Mesenchymal stem cell (in vitro differentiated cells and primary cell): ENCODE data around the gene TAGLN.

Experiments used
- DNase-seq: peaks from one replicate; pipeline ENCODE4 v3.0.0-alpha.2; 2013
- H2AFZ ChIP-seq: one replicate; pipeline ENCODE4 v1.6.1; 2013; ENCODE audit warnings: low read depth, mild to moderate bottlenecking, control low read depth, inconsistent platforms, low read length, moderate library complexity
- H2AK5ac ChIP-seq: 2 replicates; pipeline ENCODE4 v1.6.1; 2013; ENCODE audit warnings: low read length, moderate library complexity, mild to moderate bottlenecking, inconsistent platforms; ENCODE audit not compliant: severe bottlenecking
- H2BK120ac ChIP-seq: one replicate; pipeline ENCODE4 v1.6.1; 2013; ENCODE audit warnings: low read depth, mild to moderate bottlenecking, inconsistent platforms, low read length, moderate library complexity
- H2BK12ac ChIP-seq, 2 experiments: one replicate each; pipeline ENCODE4 v1.6.1; 2013; ENCODE audit warnings: inconsistent platforms in 2 of 2, low read length in 2 of 2, mild to moderate bottlenecking in 2 of 2, moderate library complexity in 2 of 2, control low read depth in 1 of 2
- H2BK15ac ChIP-seq: one replicate; pipeline ENCODE4 v1.6.1; 2013; ENCODE audit warnings: mild to moderate bottlenecking, low read depth, inconsistent platforms; ENCODE audit not compliant: poor library complexity, severe bottlenecking
- H2BK5ac ChIP-seq: 2 replicates; pipeline ENCODE4 v1.6.1; 2013; ENCODE audit warnings: low read depth, mild to moderate bottlenecking, low read length, control low read depth, inconsistent platforms; ENCODE audit not compliant: poor library complexity, severe bottlenecking
- H3K14ac ChIP-seq, 2 experiments: one replicate each; pipeline ENCODE4 v1.6.1; 2013; ENCODE audit warnings: inconsistent platforms in 2 of 2, low read length in 2 of 2, control low read depth in 1 of 2, mild to moderate bottlenecking in 1 of 2, moderate library complexity in 1 of 2
- H3K18ac ChIP-seq, 2 experiments: one replicate each; pipeline ENCODE4 v1.6.1; 2013; ENCODE audit warnings: inconsistent platforms in 2 of 2, low read length in 2 of 2, control low read depth in 1 of 2, low read depth in 1 of 2, mild to moderate bottlenecking in 1 of 2
- H3K23ac ChIP-seq, 2 experiments: one replicate each; pipeline ENCODE4 v1.6.1; 2013; ENCODE audit warnings: inconsistent platforms in 2 of 2, low read length in 2 of 2, mild to moderate bottlenecking in 2 of 2, moderate library complexity in 2 of 2, control low read depth in 1 of 2
- H3K27ac ChIP-seq: 2 replicates; pipeline ENCODE4 v1.5.1; 2013; ENCODE audit warnings: mild to moderate bottlenecking, moderate library complexity, low read length, control low read depth, inconsistent platforms; ENCODE audit not compliant: poor library complexity, severe bottlenecking
- H3K27me3 ChIP-seq, 2 experiments: 2 replicates each; pipeline versions ENCODE4 v1.6.1 to v1.7.0; 2013; ENCODE audit warnings: low read length in 2 of 2, mild to moderate bottlenecking in 2 of 2, moderate library complexity in 2 of 2, control low read depth in 1 of 2, inconsistent platforms in 1 of 2; ENCODE audit not compliant: control insufficient read depth in 1 of 2, insufficient read depth in 1 of 2
- H3K36me3 ChIP-seq, 2 experiments: 2 replicates each; pipeline versions ENCODE4 v1.6.1 to v1.7.0; 2013; ENCODE audit warnings: low read length in 2 of 2, control low read depth in 1 of 2, inconsistent platforms in 1 of 2, low read depth in 1 of 2, mild to moderate bottlenecking in 1 of 2; ENCODE audit not compliant: insufficient read depth in 2 of 2, control insufficient read depth in 1 of 2
- H3K4ac ChIP-seq, 2 experiments: one replicate each; pipeline ENCODE4 v1.6.1; 2013; ENCODE audit warnings: inconsistent platforms in 2 of 2, low read length in 2 of 2, mild to moderate bottlenecking in 2 of 2, moderate library complexity in 2 of 2, control low read depth in 1 of 2, low read depth in 1 of 2
- H3K4me1 ChIP-seq: 2 replicates; pipeline ENCODE4 v1.6.1; 2013; ENCODE audit warnings: low read depth, low read length, control low read depth; ENCODE audit not compliant: control insufficient read depth, insufficient read depth
- H3K4me2 ChIP-seq: 2 replicates; pipeline ENCODE4 v1.6.1; 2013; ENCODE audit warnings: low read length, mild to moderate bottlenecking, inconsistent platforms; ENCODE audit not compliant: poor library complexity, severe bottlenecking
- H3K4me3 ChIP-seq, 2 experiments: 2 replicates each; pipeline versions ENCODE4 v1.5.1 to v1.7.0; 2013; ENCODE audit warnings: low read length in 2 of 2, mild to moderate bottlenecking in 2 of 2, control low read depth in 1 of 2, low read depth in 1 of 2; ENCODE audit not compliant: insufficient read depth in 1 of 2
- H3K79me1 ChIP-seq: replicated peaks from 2 replicates; pipeline ENCODE4 v1.6.1; 2013; ENCODE audit warnings: mild to moderate bottlenecking, control low read depth, low read length, inconsistent platforms; ENCODE audit not compliant: poor library complexity, severe bottlenecking
- H3K9ac ChIP-seq: 2 replicates; pipeline ENCODE4 v1.7.0; 2013; ENCODE audit warnings: mild to moderate bottlenecking, low read length, moderate library complexity
- H3K9me3 ChIP-seq: 2 replicates; pipeline ENCODE4 v1.7.0; 2013; ENCODE audit warnings: mild to moderate bottlenecking, low read length; ENCODE audit not compliant: control insufficient read depth
- H4K8ac ChIP-seq: one replicate; pipeline ENCODE4 v1.6.1; 2013; ENCODE audit warnings: inconsistent platforms, mild to moderate bottlenecking, low read length, moderate library complexity
- H4K91ac ChIP-seq: one replicate; pipeline ENCODE4 v1.6.1; 2013; ENCODE audit warnings: mild to moderate bottlenecking, low read length, inconsistent platforms
- WGBS: methylation state at CpG from one replicate; pipeline ENCODE4 v1.1.7; 2013; ENCODE audit warnings: mixed read lengths; 5-methylcytosine and 5-hydroxymethylcytosine counted together

The TAGLN gene

GRCh38 chr11:117228091-117228490, 28.9 kb downstream of the TAGLN start:
- H2BK120ac ChIP-seq = no peak overlapping the region
- 96% methylated on average over 8 of the region's 11 CpGs for WGBS

GRCh38 chr11:117229411-117229810, 30.2 kb downstream of the TAGLN start:
- no peak overlapping the region for H4K8ac ChIP-seq
- no peak overlapping the region for H2AFZ ChIP-seq
- no peak overlapping the region for H3K18ac ChIP-seq
- H3K79me1 ChIP-seq = peaks cover 22% of the 10 kb centered on the region
- no peak overlapping the region for H3K14ac ChIP-seq
- peaks cover 1% of the 10 kb centered on the region for H3K4me1 ChIP-seq
- DNase-seq = no peak
- no peak overlapping the region for H3K23ac ChIP-seq
- H3K4me3 ChIP-seq = no peak overlapping the region
- no peaks in the 10 kb centered on the region for H3K9me3 ChIP-seq
- no peak overlapping the region for H4K91ac ChIP-seq
- no peak overlapping the region for H3K4me2 ChIP-seq
- H2BK15ac ChIP-seq = no peak overlapping the region
- no peak overlapping the region for H2BK12ac ChIP-seq
- peaks cover 46 to 48% of the 10 kb centered on the region in 2 experiments for H3K36me3 ChIP-seq
- 98% methylated on average over 12 of the region's 12 CpGs for WGBS
- no peak overlapping the region for H2AK5ac ChIP-seq
- H2BK5ac ChIP-seq = no peak overlapping the region
- H3K4ac ChIP-seq = no peak overlapping the region
- H2BK120ac ChIP-seq = no peak overlapping the region
- no peak overlapping the region for H3K27ac ChIP-seq
- no peaks in the 10 kb centered on the region for H3K27me3 ChIP-seq
- H3K9ac ChIP-seq = peak overlapping the region; percentile 98

More at GRCh38 chr11:117228091-117228490, 28.9 kb downstream of the TAGLN start:
- H3K14ac ChIP-seq = no peak overlapping the region
- H3K27ac ChIP-seq = no peak overlapping the region
- H2BK5ac ChIP-seq = no peak overlapping the region
- H4K8ac ChIP-seq = no peak overlapping the region
- no peak overlapping the region for H3K23ac ChIP-seq
- no peaks in the 10 kb centered on the region for H3K9me3 ChIP-seq
- H2AK5ac ChIP-seq = no peak overlapping the region
- peaks cover 1% of the 10 kb centered on the region for H3K4me1 ChIP-seq
- no peak overlapping the region for H3K4me2 ChIP-seq
- peaks cover 59 to 61% of the 10 kb centered on the region in 2 experiments for H3K36me3 ChIP-seq
- no peak overlapping the region for H3K18ac ChIP-seq
- no peak overlapping the region for H3K4ac ChIP-seq
- no peak overlapping the region for H3K4me3 ChIP-seq
- no peak overlapping the region for H3K9ac ChIP-seq
- H2AFZ ChIP-seq = no peak overlapping the region
- H3K79me1 ChIP-seq = peaks cover 20% of the 10 kb centered on the region
- H2BK15ac ChIP-seq = no peak overlapping the region
- DNase-seq = no peak
- H2BK12ac ChIP-seq = no peak overlapping the region
- no peaks in the 10 kb centered on the region for H3K27me3 ChIP-seq
- H4K91ac ChIP-seq = no peak overlapping the region

GRCh38 chr11:117229931-117230285, 30.7 kb downstream of the TAGLN start:
- no peak overlapping the region for H2BK15ac ChIP-seq
- H3K18ac ChIP-seq = no peak overlapping the region
- no peak for DNase-seq
- H4K91ac ChIP-seq = no peak overlapping the region
- peaks cover 22% of the 10 kb centered on the region for H3K79me1 ChIP-seq
- no peak overlapping the region for H3K14ac ChIP-seq
- peak overlapping the region in 1 of 2 experiments; percentile 94 for H3K4me3 ChIP-seq
- H3K23ac ChIP-seq = no peak overlapping the region
- H3K4me2 ChIP-seq = no peak overlapping the region
- H3K9ac ChIP-seq = peak overlapping the region; percentile 98
- H3K27ac ChIP-seq = no peak overlapping the region
- no peaks in the 10 kb centered on the region for H3K27me3 ChIP-seq
- H3K4me1 ChIP-seq = peaks cover 1% of the 10 kb centered on the region
- no peaks in the 10 kb centered on the region for H3K9me3 ChIP-seq
- no peak overlapping the region for H4K8ac ChIP-seq
- no peak overlapping the region for H2BK5ac ChIP-seq
- no peak overlapping the region for H2BK120ac ChIP-seq
- H2AFZ ChIP-seq = no peak overlapping the region
- H2BK12ac ChIP-seq = no peak overlapping the region
- 93% methylated on average over 5 of the region's 5 CpGs for WGBS
- H3K36me3 ChIP-seq = peaks cover 42 to 43% of the 10 kb centered on the region in 2 experiments
- H3K4ac ChIP-seq = no peak overlapping the region
- no peak overlapping the region for H2AK5ac ChIP-seq

- H2AK5ac ChIP-seq = no peak overlapping the region
- no peak overlapping the region for H2AFZ ChIP-seq
- H2BK15ac ChIP-seq = no peak overlapping the region
- no peak overlapping the region for H3K14ac ChIP-seq
- peak overlapping the region; percentile 98 for H3K9ac ChIP-seq
- peaks cover 21% of the 10 kb centered on the region for H3K79me1 ChIP-seq
- no peak overlapping the region for H4K8ac ChIP-seq
- no peak for DNase-seq
- no peak overlapping the region for H3K23ac ChIP-seq
- H3K18ac ChIP-seq = no peak overlapping the region
- WGBS = 92% methylated on average over 12 of the region's 12 CpGs
- peak overlapping the region; percentile 91 for H3K4me2 ChIP-seq
- no peak overlapping the region for H4K91ac ChIP-seq
- peaks cover 1% of the 10 kb centered on the region for H3K4me1 ChIP-seq
- no peaks in the 10 kb centered on the region for H3K9me3 ChIP-seq
- no peak overlapping the region for H3K27ac ChIP-seq
- no peak overlapping the region for H2BK120ac ChIP-seq
- no peak overlapping the region for H2BK5ac ChIP-seq
- H3K4ac ChIP-seq = no peak overlapping the region
- H3K4me3 ChIP-seq = peak overlapping the region in 1 of 2 experiments; percentile 94
- peaks cover 37 to 40% of the 10 kb centered on the region in 2 experiments for H3K36me3 ChIP-seq
- no peak overlapping the region for H2BK12ac ChIP-seq
- H3K27me3 ChIP-seq = no peaks in the 10 kb centered on the region
These were observed 31.3 kb downstream of the TAGLN start for GRCh38 chr11:117230286-117230961.
